ENCODE measurements around the gene ORC4. TPM values are rescaled to one million over a fixed set of nuclear protein-coding genes. Genes with fewer than 3 reads are reported as not detected.

Gene ORC4
- total and polyA plus RNA-seq, 2 of the 8 experiments (the other 6 are each of a cell fraction or from before 2014, with no cell fraction given) = 22.7 to 63.7 TPM

GRCh38 chr2:148063633-148064032 lies 43.1 kb upstream of the ORC4 start (continued):
- no peak for TF ChIP-seq CHD7 (IDR thresholded peaks at IDR 0.05; ENCODE audit: insufficient replicate concordance, low read length)
- TF ChIP-seq RXRA (IDR thresholded peaks at IDR 0.05; ENCODE audit: insufficient read depth, low read depth, low read length) = no peak
- no peak for TF ChIP-seq GABPA (IDR thresholded peaks at IDR 0.05; ENCODE audit: borderline replicate concordance, insufficient read depth, low read length)
- no peak for TF ChIP-seq ATF3 (IDR thresholded peaks at IDR 0.05; ENCODE audit: insufficient read depth, low read depth, low read length)
- no peak for TF ChIP-seq YY1 (IDR thresholded peaks at IDR 0.05; ENCODE audit: low read depth, low read length)

Measured in H1 (cell line).